HepG2 (cell line): ENCODE measurements around the gene MACROD2. TPM values are rescaled to one million over a fixed set of nuclear protein-coding genes. Genes with fewer than 3 reads are reported as not detected.

Experiments
- E2F1 ChIP-seq: sonication (generic); formaldehyde crosslinking; IDR thresholded peaks from 2 replicates; pipeline ENCODE4 v1.5.0; 2020; ENCODE audit warnings: missing genetic modification reagents
- FOXK1 ChIP-seq: sonication (generic); formaldehyde crosslinking; IDR thresholded peaks from 2 replicates; pipeline ENCODE4 v1.4.0; 2020; ENCODE audit warnings: low read depth, missing genetic modification reagents, borderline replicate concordance
- KLF15 ChIP-seq: sonication (generic); formaldehyde crosslinking; IDR thresholded peaks from 2 replicates; pipeline ENCODE4 v1.8.1; 2023; ENCODE audit warnings: borderline replicate concordance, mild to moderate bottlenecking, inconsistent platforms, missing genetic modification reagents, mixed read lengths
- KLF16 ChIP-seq, 2 experiments: sonication (generic) in 1 of 2; formaldehyde crosslinking in 1 of 2; IDR thresholded peaks; 2 replicates each; pipeline versions ENCODE4 v1.6.1 to v1.8.0; 2016 to 2023; ENCODE audit warnings: missing genetic modification reagents in 2 of 2, missing compliant biosample characterization in 1 of 2
- MNT ChIP-seq: fragments of 450-650 bp; IDR thresholded peaks from 2 replicates; pipeline ENCODE4 v1.6.1; 2016
- MZF1 ChIP-seq: sonication (generic); formaldehyde crosslinking; IDR thresholded peaks from 2 replicates; pipeline ENCODE4 v1.8.1; 2023; ENCODE audit warnings: mild to moderate bottlenecking, missing genetic modification reagents, borderline replicate concordance
- NKX3-1 ChIP-seq: sonication (generic); formaldehyde crosslinking; IDR thresholded peaks from 2 replicates; pipeline ENCODE4 v1.5.0; 2020; ENCODE audit warnings: missing genetic modification reagents
- PRDM15 ChIP-seq: sonication (generic); formaldehyde crosslinking; IDR thresholded peaks from 2 replicates; pipeline ENCODE4 v1.4.0; 2020; ENCODE audit warnings: missing genetic modification reagents
- RXRB ChIP-seq: IDR thresholded peaks from 2 replicates; pipeline ENCODE4 v1.6.1; 2016; ENCODE audit warnings: borderline replicate concordance, missing genetic modification reagents, missing compliant biosample characterization
- ZMAT5 ChIP-seq: sonication (generic); formaldehyde crosslinking; IDR thresholded peaks from 2 replicates; pipeline ENCODE4 v1.5.0; 2020; ENCODE audit warnings: mild to moderate bottlenecking, low read depth, missing genetic modification reagents, borderline replicate concordance
- ZNF34 ChIP-seq: sonication (generic); formaldehyde crosslinking; IDR thresholded peaks from 2 replicates; pipeline ENCODE4 v1.4.0; 2020; ENCODE audit warnings: mild to moderate bottlenecking, missing genetic modification reagents, borderline replicate concordance
- ZSCAN30 ChIP-seq: sonication (generic); formaldehyde crosslinking; IDR thresholded peaks from 2 replicates; pipeline ENCODE4 v1.5.0; 2020; ENCODE audit warnings: mild to moderate bottlenecking, missing genetic modification reagents
- polyA plus RNA-seq, 8 experiments: library from polyadenylated mRNA; depleted of rRNA in 3 of 8; stranded (reverse) in 7 of 8; unstranded in 1 of 8; fragments of >200 nt; fragmentation: Illumina TruSeq in 4 of 8; extraction: Trizol in 4 of 8; gene quantifications; 2 replicates each; pipeline versions ENCODE4 v1.2.1 to v1.2.3, GENCODE V29; 2011 to 2016; ENCODE audit warnings: low read depth in 4 of 8, missing spikeins in 1 of 8, mixed read lengths in 1 of 8; ENCODE audit not compliant: insufficient read depth in 1 of 8
- total RNA-seq, 5 experiments: library from RNA; depleted of rRNA; stranded (reverse); fragments of >200 nt; fragmentation: Illumina TruSeq; extraction: Trizol; gene quantifications; 2 replicates each; pipeline ENCODE4 v1.2.3, GENCODE V29; 2016; ENCODE audit warnings: low read depth in 1 of 5
- TF ChIP-seq, protein P1 (sequence below): sonication (generic); formaldehyde crosslinking; IDR thresholded peaks from 2 replicates; pipeline ENCODE4 v1.4.0; 2020; ENCODE audit warnings: mild to moderate bottlenecking, missing genetic modification reagents
- TF ChIP-seq, protein P2 (sequence below): sonication (generic); formaldehyde crosslinking; IDR thresholded peaks from 2 replicates; pipeline ENCODE4 v1.5.1; 2020; ENCODE audit warnings: missing genetic modification reagents, mild to moderate bottlenecking, borderline replicate concordance

Gene MACROD2
- total and polyA plus RNA-seq, 2 of the 13 experiments (the other 11 are each of a cell fraction or from before 2014, with no cell fraction given) = 0.13 to 0.51 TPM

DNA sequence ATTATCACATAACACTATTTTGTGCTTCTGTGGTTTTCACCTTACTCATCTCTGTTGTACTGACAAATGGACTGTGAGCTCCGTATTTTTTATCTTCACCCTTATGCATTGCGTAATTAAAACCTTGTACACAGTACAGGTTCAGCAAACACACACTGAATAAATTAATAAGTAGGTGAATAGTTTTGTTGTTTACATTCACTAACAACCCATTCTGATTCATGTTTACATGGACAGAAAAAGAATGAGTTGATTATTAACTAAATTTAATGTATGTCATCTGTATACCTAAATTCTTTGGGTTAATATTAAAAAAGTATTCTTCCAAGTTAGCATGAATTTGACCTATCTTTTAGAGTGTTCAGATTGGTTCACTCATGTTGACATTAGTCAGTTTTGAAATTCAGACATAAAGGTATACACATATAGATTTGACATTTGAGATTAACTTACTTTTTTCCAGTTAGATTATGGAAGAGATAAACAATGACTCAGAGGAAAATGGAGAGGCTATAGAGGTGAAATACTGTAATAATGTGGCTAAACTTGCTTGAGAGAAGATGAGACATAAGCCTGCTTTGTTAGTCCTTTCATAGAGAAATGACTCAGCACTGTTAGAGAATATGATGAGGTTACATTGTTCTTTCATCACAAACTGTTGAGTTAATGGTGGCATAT is 883.8 kb downstream of the MACROD2 start (continued):
- TF ChIP-seq, protein P1, sequence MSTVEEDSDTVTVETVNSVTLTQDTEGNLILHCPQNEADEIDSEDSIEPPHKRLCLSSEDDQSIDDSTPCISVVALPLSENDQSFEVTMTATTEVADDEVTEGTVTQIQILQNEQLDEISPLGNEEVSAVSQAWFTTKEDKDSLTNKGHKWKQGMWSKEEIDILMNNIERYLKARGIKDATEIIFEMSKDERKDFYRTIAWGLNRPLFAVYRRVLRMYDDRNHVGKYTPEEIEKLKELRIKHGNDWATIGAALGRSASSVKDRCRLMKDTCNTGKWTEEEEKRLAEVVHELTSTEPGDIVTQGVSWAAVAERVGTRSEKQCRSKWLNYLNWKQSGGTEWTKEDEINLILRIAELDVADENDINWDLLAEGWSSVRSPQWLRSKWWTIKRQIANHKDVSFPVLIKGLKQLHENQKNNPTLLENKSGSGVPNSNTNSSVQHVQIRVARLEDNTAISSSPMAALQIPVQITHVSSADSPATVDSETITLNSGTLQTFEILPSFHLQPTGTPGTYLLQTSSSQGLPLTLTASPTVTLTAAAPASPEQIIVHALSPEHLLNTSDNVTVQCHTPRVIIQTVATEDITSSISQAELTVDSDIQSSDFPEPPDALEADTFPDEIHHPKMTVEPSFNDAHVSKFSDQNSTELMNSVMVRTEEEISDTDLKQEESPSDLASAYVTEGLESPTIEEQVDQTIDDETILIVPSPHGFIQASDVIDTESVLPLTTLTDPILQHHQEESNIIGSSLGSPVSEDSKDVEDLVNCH (CRISPR knock-in tag) = no peak
- TF ChIP-seq FOXK1 (CRISPR knock-in tag) = peak; percentile 13; the same call in 1 of the 2 replicates
- no peak for TF ChIP-seq E2F1
- TF ChIP-seq MNT = no peak
- no peak for TF ChIP-seq MZF1 (CRISPR knock-in tag)
- TF ChIP-seq NKX3-1 (CRISPR knock-in tag) = no peak
- TF ChIP-seq, protein P2, sequence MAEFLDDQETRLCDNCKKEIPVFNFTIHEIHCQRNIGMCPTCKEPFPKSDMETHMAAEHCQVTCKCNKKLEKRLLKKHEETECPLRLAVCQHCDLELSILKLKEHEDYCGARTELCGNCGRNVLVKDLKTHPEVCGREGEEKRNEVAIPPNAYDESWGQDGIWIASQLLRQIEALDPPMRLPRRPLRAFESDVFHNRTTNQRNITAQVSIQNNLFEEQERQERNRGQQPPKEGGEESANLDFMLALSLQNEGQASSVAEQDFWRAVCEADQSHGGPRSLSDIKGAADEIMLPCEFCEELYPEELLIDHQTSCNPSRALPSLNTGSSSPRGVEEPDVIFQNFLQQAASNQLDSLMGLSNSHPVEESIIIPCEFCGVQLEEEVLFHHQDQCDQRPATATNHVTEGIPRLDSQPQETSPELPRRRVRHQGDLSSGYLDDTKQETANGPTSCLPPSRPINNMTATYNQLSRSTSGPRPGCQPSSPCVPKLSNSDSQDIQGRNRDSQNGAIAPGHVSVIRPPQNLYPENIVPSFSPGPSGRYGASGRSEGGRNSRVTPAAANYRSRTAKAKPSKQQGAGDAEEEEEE (CRISPR knock-in tag) = no peak
- TF ChIP-seq KLF16 (CRISPR knock-in tag; IDR thresholded peaks at IDR 0.05) = 0 out of 4 replicates have a peak, but pooled peaks of 1 of the 2 experiments have one; percentile 10
- TF ChIP-seq ZNF34 (CRISPR knock-in tag) = no peak
- no peak for TF ChIP-seq KLF15 (CRISPR knock-in tag)
- TF ChIP-seq RXRB (CRISPR knock-in tag) = peak; percentile 58; the same call in 1 of the 2 replicates
- no peak for TF ChIP-seq ZMAT5 (CRISPR knock-in tag)
- no peak for TF ChIP-seq PRDM15 (CRISPR knock-in tag)
- TF ChIP-seq ZSCAN30 (CRISPR knock-in tag) = no peak
